CD4-positive, alpha-beta memory T cell (primary cell): ENCODE results near the gene CLDN22. TPM values are rescaled to one million over a fixed set of nuclear protein-coding genes. Genes with fewer than 3 reads are reported as not detected.

ENCODE experiments used
- CTCF ChIA-PET: fragments of 350-600 bp; sonication (Branson Sonifier 250); formaldehyde crosslinking; loops from one replicate; lab custom pipeline; 2021; ENCODE audit warnings: inconsistent platforms; ENCODE audit not compliant: partially characterized antibody; lab: Charles Lee
- POLR2A ChIA-PET: fragments of 350-600 bp; sonication (Branson Sonifier 250); formaldehyde crosslinking; loops from one replicate; lab custom pipeline; 2021; ENCODE audit not compliant: partially characterized antibody; lab: Charles Lee
- DNase-seq, 5 donors: peaks; one replicate each; pipeline versions ENCODE4 v3.0.0 to v3.0.0-alpha.2; 2020 to 2022; ENCODE audit warnings: mixed read lengths in 1 of 5
- H3K27ac ChIP-seq: one replicate; pipeline ENCODE4 v1.7.0; 2013; ENCODE audit warnings: low read depth, low read length
- H3K27me3 ChIP-seq: 2 replicates; pipeline ENCODE4 v1.7.0; 2013; ENCODE audit warnings: mild to moderate bottlenecking, low read length, moderate library complexity; ENCODE audit not compliant: insufficient read depth
- H3K36me3 ChIP-seq: 2 replicates; pipeline ENCODE4 v1.7.0; 2013; ENCODE audit warnings: mild to moderate bottlenecking, low read length, moderate library complexity; ENCODE audit not compliant: insufficient read depth
- H3K4me1 ChIP-seq: 2 replicates; pipeline ENCODE4 v1.7.0; 2013; ENCODE audit warnings: mild to moderate bottlenecking, low read length, moderate library complexity; ENCODE audit not compliant: insufficient read depth
- H3K4me3 ChIP-seq, 2 donors: one replicate each; pipeline ENCODE4 v1.7.0; 2013; ENCODE audit warnings: low read length in 2 of 2, mild to moderate bottlenecking in 1 of 2
- H3K9me3 ChIP-seq, 2 donors: one replicate each; pipeline ENCODE4 v1.7.0; 2013; ENCODE audit warnings: low read length in 2 of 2, control low read depth in 1 of 2; ENCODE audit not compliant: control insufficient read depth in 1 of 2
- H3K27ac Mint-ChIP-seq, 7 donors: one replicate each; pipeline ENCODE4 v1.8.0; 2020 to 2021; ENCODE audit warnings: mixed read lengths in 7 of 7, mild to moderate bottlenecking in 6 of 7, inconsistent platforms in 3 of 7, moderate library complexity in 3 of 7
- H3K27me3 Mint-ChIP-seq, 2 donors: one replicate each; pipeline ENCODE4 v1.8.0; 2020 to 2021; ENCODE audit warnings: mixed read lengths in 2 of 2
- H3K36me3 Mint-ChIP-seq, 2 donors: one replicate each; pipeline ENCODE4 v1.8.0; 2020 to 2021; ENCODE audit warnings: mixed read lengths in 2 of 2, inconsistent platforms in 1 of 2, mild to moderate bottlenecking in 1 of 2
- H3K4me1 Mint-ChIP-seq, 4 donors: one replicate each; pipeline ENCODE4 v1.8.0; 2020 to 2021; ENCODE audit warnings: mixed read lengths in 4 of 4, mild to moderate bottlenecking in 1 of 4
- H3K4me3 Mint-ChIP-seq, 8 donors: one replicate each; pipeline ENCODE4 v1.8.0; 2020 to 2021; ENCODE audit warnings: mixed read lengths in 8 of 8, mild to moderate bottlenecking in 7 of 8, moderate library complexity in 6 of 8, inconsistent platforms in 3 of 8
- H3K9me3 Mint-ChIP-seq, 8 donors: one replicate each; pipeline ENCODE4 v1.8.0; 2020 to 2021; ENCODE audit warnings: mixed read lengths in 8 of 8, mild to moderate bottlenecking in 5 of 8, inconsistent platforms in 3 of 8, moderate library complexity in 1 of 8
- intact Hi-C: fragments of 100-400 bp; cut with micrococcal nuclease; formaldehyde crosslinking; loops from one replicate; pipeline ENCODE4 v1.15.1; 2023
- polyA plus RNA-seq, 2 donors: library from polyadenylated mRNA; unstranded; fragments of 300-500 nt; fragmentation: Illumina TruSeq; gene quantifications; one replicate each; pipeline ENCODE4 v1.2.3, GENCODE V29; 2021
- total RNA-seq, 2 experiments: library from RNA; stranded (reverse); gene quantifications; one replicate each; pipeline ENCODE4 v1.2.3, GENCODE V29; 2021

Gene CLDN22
- total RNA-seq (not detected), polyA plus RNA-seq (not detected)

- Histone ChIP-seq H3K27ac (no peak within 1 kb of the TSS), H3K4me1 (peaks cover 16% of the 10 kb centered on the region), H3K9me3 (no peaks in the 10 kb centered on the region), H3K36me3 (no peaks in the 10 kb centered on the region), H3K4me3 (no peak within 1 kb of the TSS), H3K27me3 (no peaks in the 10 kb centered on the region)
- no peaks in the 10 kb centered on the region for H3K27me3 Mint-ChIP-seq
- H3K36me3 Mint-ChIP-seq, result no peaks in the 10 kb centered on the region
- ChIA-PET POLR2A (no interaction called here), CTCF (no interaction called here)
- peaks cover 4 to 21% (median 17%) of the 10 kb centered on the region in 4 donors for H3K4me1 Mint-ChIP-seq
- intact Hi-C loops, result no loop called here
- H3K4me3 Mint-ChIP-seq, result peak within 1 kb of the TSS in 7 of 8 donors; percentile 13 to 64 (median 44)
- no peak for DNase-seq
- no peaks in the 10 kb centered on the region for H3K9me3 Mint-ChIP-seq
- H3K27ac Mint-ChIP-seq, result peak within 1 kb of the TSS; percentile 10 to 84 (median 30)
Measured at GRCh38 chr4:183320211-183321059, at the start of gene CLDN22. Gene CLDN22, minus strand, starts transcription at chr4:183320276. Its CDS starts 58 bp downstream, at chr4:183320218.

DNA sequence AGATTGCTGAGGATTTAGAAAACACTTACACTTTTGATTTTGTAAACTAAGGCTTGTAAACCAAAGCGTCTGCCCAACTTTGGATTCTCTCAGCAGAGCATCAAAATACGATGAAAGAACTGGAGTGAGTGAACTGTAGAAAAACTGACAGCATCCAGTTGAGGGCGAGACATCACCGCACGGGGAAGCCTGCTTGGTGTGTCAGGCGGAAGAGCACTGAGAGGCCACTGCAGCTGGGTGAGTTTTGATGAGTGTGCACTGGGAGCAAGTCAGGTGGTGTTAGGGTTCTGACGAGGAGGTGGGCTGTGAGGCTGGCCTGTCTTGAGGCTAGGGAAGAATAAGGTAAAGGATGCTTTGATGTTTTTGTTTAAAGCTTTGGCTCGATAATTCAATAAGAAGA lies 49.0 kb upstream of the CLDN22 start:
- Histone ChIP-seq H3K4me3 (no peak overlapping the region), H3K36me3 (no peaks in the 10 kb centered on the region), H3K27me3 (no peaks in the 10 kb centered on the region), H3K27ac (no peak overlapping the region), H3K4me1 (no peaks in the 10 kb centered on the region), H3K9me3 (no peaks in the 10 kb centered on the region)
- H3K27me3 Mint-ChIP-seq, result peaks cover 0 to 5% of the 10 kb centered on the region in 2 donors
- no peak for DNase-seq
- CTCF ChIA-PET, result no interaction called here
- no peak overlapping the region for H3K4me3 Mint-ChIP-seq
- POLR2A ChIA-PET, result no interaction called here
- H3K36me3 Mint-ChIP-seq, result no peaks in the 10 kb centered on the region
- H3K4me1 Mint-ChIP-seq, result no peaks in the 10 kb centered on the region
- intact Hi-C loops, result no loop called here
- peaks cover 0 to 22% (median 9%) of the 10 kb centered on the region in 8 donors for H3K9me3 Mint-ChIP-seq
- no peak overlapping the region for H3K27ac Mint-ChIP-seq

GRCh38 chr4:183366206-183366835 lies 46.2 kb upstream of the CLDN22 start:
- intact Hi-C loops, result no loop called here
- DNase-seq, result no peak
- H3K4me1 ChIP-seq, result no peaks in the 10 kb centered on the region
- Mint-ChIP-seq H3K4me1 (no peaks in the 10 kb centered on the region), H3K36me3 (no peaks in the 10 kb centered on the region), H3K4me3 (no peak overlapping the region), H3K27ac (no peak overlapping the region), H3K27me3 (peaks cover 3 to 7% of the 10 kb centered on the region in 2 donors), H3K9me3 (peaks cover 0 to 3% (median 0%) of the 10 kb centered on the region in 8 donors)
- CTCF ChIA-PET, result interaction anchor here (1.5 kb wide), 1 partner anchor 63 kb away, joined by 3 read pairs; no protein-coding TSS in a partner anchor
- no peaks in the 10 kb centered on the region for H3K27me3 ChIP-seq
- no peaks in the 10 kb centered on the region for H3K36me3 ChIP-seq
- no peaks in the 10 kb centered on the region for H3K9me3 ChIP-seq
- POLR2A ChIA-PET, result no interaction called here
- no peak overlapping the region for H3K4me3 ChIP-seq
- H3K27ac ChIP-seq, result no peak overlapping the region

DNA sequence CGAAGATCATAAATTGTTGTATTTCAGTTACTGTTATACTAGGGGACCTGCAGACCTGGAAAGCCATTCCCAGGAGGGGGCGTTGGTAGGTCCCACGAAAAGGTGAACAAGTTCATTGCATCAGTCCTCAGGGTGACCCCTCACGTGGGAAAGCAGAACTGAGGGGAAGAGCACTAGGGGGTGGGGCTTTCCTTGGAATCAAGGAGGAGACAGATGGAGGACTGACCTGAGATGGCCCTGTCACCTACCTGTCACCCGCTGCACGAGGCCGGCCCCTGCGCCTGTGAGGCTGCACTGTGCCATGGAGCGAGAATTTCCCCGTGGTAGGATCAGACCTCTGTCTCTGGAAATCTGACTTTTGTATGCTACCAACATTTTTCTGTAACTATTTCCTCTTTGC lies 43.9 kb upstream of the CLDN22 start:
- H3K27ac Mint-ChIP-seq, result peak overlapping the region in 1 of 7 donors; percentile 32
- POLR2A ChIA-PET, result no interaction called here
- intact Hi-C loops, result no loop called here
- H3K4me1 ChIP-seq, result no peaks in the 10 kb centered on the region
- DNase-seq, result no peak
- H3K27me3 ChIP-seq, result no peaks in the 10 kb centered on the region
- H3K4me3 Mint-ChIP-seq, result no peak overlapping the region
- no peaks in the 10 kb centered on the region for H3K9me3 ChIP-seq
- H3K36me3 Mint-ChIP-seq, result no peaks in the 10 kb centered on the region
- no peak overlapping the region for H3K27ac ChIP-seq
- no peak overlapping the region for H3K4me3 ChIP-seq
- CTCF ChIA-PET, result no interaction called here
- H3K4me1 Mint-ChIP-seq, result no peaks in the 10 kb centered on the region
- no peaks in the 10 kb centered on the region for H3K36me3 ChIP-seq
- peaks cover 0 to 4% (median 0%) of the 10 kb centered on the region in 8 donors for H3K9me3 Mint-ChIP-seq
- peaks cover 3 to 4% of the 10 kb centered on the region in 2 donors for H3K27me3 Mint-ChIP-seq

GRCh38 chr4:183362916-183363542 lies 43.0 kb upstream of the CLDN22 start:
- H3K4me1 Mint-ChIP-seq, result no peaks in the 10 kb centered on the region
- Histone ChIP-seq H3K9me3 (no peaks in the 10 kb centered on the region), H3K27me3 (no peaks in the 10 kb centered on the region), H3K4me3 (no peak overlapping the region), H3K36me3 (no peaks in the 10 kb centered on the region), H3K27ac (no peak overlapping the region), H3K4me1 (no peaks in the 10 kb centered on the region)
- ChIA-PET CTCF (no interaction called here), POLR2A (no interaction called here)
- DNase-seq, result no peak
- H3K4me3 Mint-ChIP-seq, result no peak overlapping the region
- H3K36me3 Mint-ChIP-seq, result no peaks in the 10 kb centered on the region
- peaks cover 2 to 3% of the 10 kb centered on the region in 2 donors for H3K27me3 Mint-ChIP-seq
- peaks cover 0 to 4% (median 0%) of the 10 kb centered on the region in 8 donors for H3K9me3 Mint-ChIP-seq
- intact Hi-C loops, result no loop called here
- peak overlapping the region in 1 of 7 donors; percentile 62 for H3K27ac Mint-ChIP-seq

DNA sequence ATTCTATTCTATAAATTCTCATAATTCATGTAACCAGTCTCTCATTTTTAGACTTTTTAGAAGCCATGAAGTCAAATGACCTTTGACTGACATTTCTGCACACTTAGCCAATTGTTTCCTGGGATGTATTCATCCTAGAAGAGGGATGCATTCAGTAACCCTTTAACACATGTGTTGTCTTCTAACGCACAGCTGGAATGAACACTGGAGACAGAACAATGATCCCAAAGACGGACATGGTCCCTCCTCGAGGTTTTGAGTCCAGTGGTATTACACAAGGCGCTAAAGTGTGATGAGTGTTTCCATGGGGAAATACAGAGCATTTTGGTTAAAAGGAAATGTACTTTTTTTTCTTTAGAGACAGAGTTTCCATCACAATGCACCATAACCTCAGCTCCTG lies 42.0 kb upstream of the CLDN22 start:
- H3K36me3 ChIP-seq, result no peaks in the 10 kb centered on the region
- H3K27ac ChIP-seq, result no peak overlapping the region
- Mint-ChIP-seq H3K27me3 (peaks cover 3 to 7% of the 10 kb centered on the region in 2 donors), H3K4me3 (no peak overlapping the region), H3K27ac (no peak overlapping the region), H3K9me3 (peaks cover 0 to 4% (median 0%) of the 10 kb centered on the region in 8 donors), H3K4me1 (no peaks in the 10 kb centered on the region), H3K36me3 (no peaks in the 10 kb centered on the region)
- no peak overlapping the region for H3K4me3 ChIP-seq
- intact Hi-C loops, result no loop called here
- ChIA-PET CTCF (no interaction called here), POLR2A (no interaction called here)
- H3K4me1 ChIP-seq, result no peaks in the 10 kb centered on the region
- H3K27me3 ChIP-seq, result no peaks in the 10 kb centered on the region
- DNase-seq, result no peak
- H3K9me3 ChIP-seq, result no peaks in the 10 kb centered on the region
